Measurements from ENCODE around the gene KCND3.

GRCh38 chr1:112001436-112001835, 12.0 kb upstream of the KCND3 start:
- TF ChIP-seq GATA2 (IDR thresholded peaks at IDR 0.05; ENCODE audit: low read depth, low read length) (no peak), GATA3 (IDR thresholded peaks at IDR 0.05; ENCODE audit: low read depth, low read length) (no peak)
